HL-60 (cell line): ENCODE data around the gene ALG11.
"Not testable (repeated sequence)": the region's sequence is repeated elsewhere in the genome, so short reads cannot be mapped to it uniquely, and the experiment has no call there.

Experiments
- DNase-seq, 2 experiments: peaks; one replicate each; pipeline ENCODE4 v3.0.0-alpha.2; 2010 to 2020; ENCODE audit warnings: low read depth in 1 of 2, low spot score in 1 of 2
- H3K27ac ChIP-seq: fragments of 250-450 bp; sonication (Bioruptor Pico); replicated peaks from 2 replicates; pipeline ENCODE4 v1.5.1; 2020; ENCODE audit warnings: mild to moderate bottlenecking, moderate library complexity
- H3K27me3 ChIP-seq: fragments of 250-450 bp; sonication (Bioruptor Pico); 2 replicates; pipeline ENCODE4 v1.5.1; 2021; ENCODE audit warnings: mild to moderate bottlenecking, moderate library complexity; ENCODE audit not compliant: insufficient read depth, poor library complexity, severe bottlenecking
- H3K4me3 ChIP-seq: replicated peaks from 2 replicates; pipeline ENCODE4 v1.5.1; 2011; ENCODE audit warnings: mild to moderate bottlenecking, control low read depth, low read length; ENCODE audit not compliant: insufficient read depth
- GABPA ChIP-seq: IDR thresholded peaks from 2 replicates; pipeline ENCODE4 v1.6.1; 2012; ENCODE audit warnings: low read depth
- POLR2AphosphoS5 ChIP-seq: IDR thresholded peaks from 2 replicates; pipeline ENCODE4 v1.6.1; 2012; ENCODE audit warnings: low read depth
- REST ChIP-seq: IDR thresholded peaks from 2 replicates; pipeline ENCODE4 v1.6.1; 2012; ENCODE audit warnings: low read depth; ENCODE audit not compliant: insufficient replicate concordance
- SPI1 ChIP-seq: IDR thresholded peaks from 2 replicates; pipeline ENCODE4 v1.6.1; 2012; ENCODE audit warnings: low read depth, mild to moderate bottlenecking, borderline replicate concordance
- TF ChIP-seq, protein P1 (sequence below): IDR thresholded peaks from one replicate; pipeline ENCODE4 v1.5.1; 2011; ENCODE audit warnings: low read length, control low read depth, inconsistent platforms; ENCODE audit not compliant: insufficient read depth

Gene ALG11

GRCh38 chr13:52048516-52048915 lies 36.3 kb downstream of the ALG11 start:
- no peaks in the 10 kb centered on the region for H3K27me3 ChIP-seq
- no peak for DNase-seq
- H3K4me3 ChIP-seq, result no peak overlapping the region
- no peak for TF ChIP-seq REST
- TF ChIP-seq GABPA, result no peak
- no peak for TF ChIP-seq SPI1
- TF ChIP-seq, protein P1, sequence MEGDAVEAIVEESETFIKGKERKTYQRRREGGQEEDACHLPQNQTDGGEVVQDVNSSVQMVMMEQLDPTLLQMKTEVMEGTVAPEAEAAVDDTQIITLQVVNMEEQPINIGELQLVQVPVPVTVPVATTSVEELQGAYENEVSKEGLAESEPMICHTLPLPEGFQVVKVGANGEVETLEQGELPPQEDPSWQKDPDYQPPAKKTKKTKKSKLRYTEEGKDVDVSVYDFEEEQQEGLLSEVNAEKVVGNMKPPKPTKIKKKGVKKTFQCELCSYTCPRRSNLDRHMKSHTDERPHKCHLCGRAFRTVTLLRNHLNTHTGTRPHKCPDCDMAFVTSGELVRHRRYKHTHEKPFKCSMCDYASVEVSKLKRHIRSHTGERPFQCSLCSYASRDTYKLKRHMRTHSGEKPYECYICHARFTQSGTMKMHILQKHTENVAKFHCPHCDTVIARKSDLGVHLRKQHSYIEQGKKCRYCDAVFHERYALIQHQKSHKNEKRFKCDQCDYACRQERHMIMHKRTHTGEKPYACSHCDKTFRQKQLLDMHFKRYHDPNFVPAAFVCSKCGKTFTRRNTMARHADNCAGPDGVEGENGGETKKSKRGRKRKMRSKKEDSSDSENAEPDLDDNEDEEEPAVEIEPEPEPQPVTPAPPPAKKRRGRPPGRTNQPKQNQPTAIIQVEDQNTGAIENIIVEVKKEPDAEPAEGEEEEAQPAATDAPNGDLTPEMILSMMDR, result no peak
- H3K27ac ChIP-seq, result no peak overlapping the region

DNA sequence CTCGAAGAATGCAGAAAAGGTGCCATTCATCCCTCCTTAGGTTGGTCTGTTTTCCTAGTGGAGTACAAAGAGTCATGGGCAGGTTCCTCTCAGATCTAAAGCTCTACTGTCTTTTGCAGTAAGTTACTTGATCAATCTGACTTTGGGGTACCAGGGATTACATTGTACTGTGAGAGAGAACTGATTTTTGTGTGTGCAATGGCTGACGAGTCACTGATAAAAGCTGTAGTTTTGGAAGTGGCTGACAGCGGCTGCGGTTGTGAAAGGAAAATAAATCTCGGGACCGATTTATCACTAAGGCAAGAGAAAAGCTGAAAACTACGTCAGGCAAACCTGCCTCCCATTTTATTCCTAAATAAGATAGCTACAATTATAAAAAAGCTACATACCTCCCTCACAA lies 39.2 kb downstream of the ALG11 start:
- no peaks in the 10 kb centered on the region for H3K27me3 ChIP-seq
- DNase-seq, result no peak
- no peak overlapping the region for H3K27ac ChIP-seq
- TF ChIP-seq, protein P1, result no peak
- TF ChIP-seq POLR2AphosphoS5 (no peak), SPI1 (no peak), GABPA (no peak), REST (no peak)
- no peak overlapping the region for H3K4me3 ChIP-seq

GRCh38 chr13:52053460-52053859 lies 41.3 kb downstream of the ALG11 start:
- TF ChIP-seq GABPA (no peak), REST (no peak), POLR2AphosphoS5 (no peak), SPI1 (no peak)
- TF ChIP-seq, protein P1, result no peak
- no peak overlapping the region for H3K27ac ChIP-seq
- H3K4me3 ChIP-seq, result no peak overlapping the region
- H3K27me3 ChIP-seq, result no peaks in the 10 kb centered on the region
- no peak for DNase-seq

DNA sequence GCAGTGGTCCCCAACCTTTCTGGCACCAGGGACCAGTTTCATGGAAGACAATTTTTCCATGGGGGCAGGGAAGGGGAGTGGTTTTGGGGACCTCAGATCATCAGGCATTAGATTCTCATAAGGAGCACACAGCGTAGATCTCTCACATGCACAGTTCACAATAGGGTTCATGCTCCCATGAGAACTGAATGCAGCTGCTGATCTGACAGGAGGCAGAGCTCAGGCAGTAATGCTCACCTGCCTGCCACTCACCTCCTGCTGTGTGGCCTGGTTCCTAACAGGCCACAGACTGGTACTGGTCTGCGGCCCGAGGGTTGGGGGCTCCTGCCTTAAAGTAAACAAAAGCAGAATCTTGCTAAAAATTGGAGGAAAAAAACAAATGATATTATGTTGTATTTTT lies 48.9 kb downstream of the ALG11 start:
- H3K27me3 ChIP-seq, H3K27ac ChIP-seq, DNase-seq, H3K4me3 ChIP-seq: not testable (repeated sequence)
